ENCODE results near the gene UBP1.
"Not testable (repeated sequence)": the region's sequence is repeated elsewhere in the genome, so short reads cannot be mapped to it uniquely, and the experiment has no call there.

UBP1 gene

GRCh38 chr3:33467786-33468185 is 27.6 kb upstream of the UBP1 start:
- TF ChIP-seq, protein P1, sequence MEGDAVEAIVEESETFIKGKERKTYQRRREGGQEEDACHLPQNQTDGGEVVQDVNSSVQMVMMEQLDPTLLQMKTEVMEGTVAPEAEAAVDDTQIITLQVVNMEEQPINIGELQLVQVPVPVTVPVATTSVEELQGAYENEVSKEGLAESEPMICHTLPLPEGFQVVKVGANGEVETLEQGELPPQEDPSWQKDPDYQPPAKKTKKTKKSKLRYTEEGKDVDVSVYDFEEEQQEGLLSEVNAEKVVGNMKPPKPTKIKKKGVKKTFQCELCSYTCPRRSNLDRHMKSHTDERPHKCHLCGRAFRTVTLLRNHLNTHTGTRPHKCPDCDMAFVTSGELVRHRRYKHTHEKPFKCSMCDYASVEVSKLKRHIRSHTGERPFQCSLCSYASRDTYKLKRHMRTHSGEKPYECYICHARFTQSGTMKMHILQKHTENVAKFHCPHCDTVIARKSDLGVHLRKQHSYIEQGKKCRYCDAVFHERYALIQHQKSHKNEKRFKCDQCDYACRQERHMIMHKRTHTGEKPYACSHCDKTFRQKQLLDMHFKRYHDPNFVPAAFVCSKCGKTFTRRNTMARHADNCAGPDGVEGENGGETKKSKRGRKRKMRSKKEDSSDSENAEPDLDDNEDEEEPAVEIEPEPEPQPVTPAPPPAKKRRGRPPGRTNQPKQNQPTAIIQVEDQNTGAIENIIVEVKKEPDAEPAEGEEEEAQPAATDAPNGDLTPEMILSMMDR (IDR thresholded peaks at IDR 0.05; ENCODE audit: extremely low read depth, insufficient read depth, missing control alignments), result no peak
- in situ Hi-C loops (cut with MboI; ENCODE audit: low pct_unique_long_range_greater_than_20kb, low sequenced_read_pairs, unreplicated experiment), result no loop called here
- no peak for DNase-seq (ENCODE audit: low spot score)

- no peak for DNase-seq (ENCODE audit: low spot score)
- TF ChIP-seq, protein P1 (IDR thresholded peaks at IDR 0.05; ENCODE audit: extremely low read depth, insufficient read depth, missing control alignments), result no peak
- in situ Hi-C loops (cut with MboI; ENCODE audit: low pct_unique_long_range_greater_than_20kb, low sequenced_read_pairs, unreplicated experiment), result no loop called here
Measured at GRCh38 chr3:33461097-33461496, 20.9 kb upstream of the UBP1 start.

- in situ Hi-C loops (cut with MboI; ENCODE audit: low pct_unique_long_range_greater_than_20kb, low sequenced_read_pairs, unreplicated experiment); DNase-seq (ENCODE audit: low spot score): not testable (repeated sequence)
Measured at GRCh38 chr3:33459577-33459976, 19.4 kb upstream of the UBP1 start.

DNA sequence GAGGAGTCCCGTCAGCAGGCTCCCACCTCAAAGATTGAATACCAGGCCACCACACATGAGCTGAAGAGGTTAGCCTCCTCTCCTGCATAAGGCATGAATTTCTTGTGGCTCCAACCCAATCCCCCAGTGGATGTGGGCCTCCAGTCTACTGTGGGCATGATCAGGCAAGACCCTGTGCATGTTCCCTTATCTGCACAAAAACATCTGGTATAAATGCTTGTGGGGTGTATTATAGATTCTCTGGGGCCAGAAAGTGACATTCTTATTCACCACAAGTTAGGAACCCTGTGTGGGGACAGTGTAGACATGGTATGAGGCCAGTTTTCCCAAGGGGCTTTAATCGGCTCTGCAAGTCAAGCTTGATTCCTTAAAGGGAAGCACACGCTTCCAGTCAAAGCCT is 18.2 kb upstream of the UBP1 start:
- in situ Hi-C loops (cut with MboI; ENCODE audit: low pct_unique_long_range_greater_than_20kb, low sequenced_read_pairs, unreplicated experiment), result no loop called here
- TF ChIP-seq, protein P1 (IDR thresholded peaks at IDR 0.05; ENCODE audit: extremely low read depth, insufficient read depth, missing control alignments), result no peak
- DNase-seq (ENCODE audit: low spot score), result no peak

- TF ChIP-seq, protein P1 (IDR thresholded peaks at IDR 0.05; ENCODE audit: extremely low read depth, insufficient read depth, missing control alignments), result no peak
- in situ Hi-C loops (cut with MboI; ENCODE audit: low pct_unique_long_range_greater_than_20kb, low sequenced_read_pairs, unreplicated experiment), result no loop called here
- DNase-seq (ENCODE audit: low spot score), result no peak
Measured at GRCh38 chr3:33456756-33457155, 16.6 kb upstream of the UBP1 start.

DNA sequence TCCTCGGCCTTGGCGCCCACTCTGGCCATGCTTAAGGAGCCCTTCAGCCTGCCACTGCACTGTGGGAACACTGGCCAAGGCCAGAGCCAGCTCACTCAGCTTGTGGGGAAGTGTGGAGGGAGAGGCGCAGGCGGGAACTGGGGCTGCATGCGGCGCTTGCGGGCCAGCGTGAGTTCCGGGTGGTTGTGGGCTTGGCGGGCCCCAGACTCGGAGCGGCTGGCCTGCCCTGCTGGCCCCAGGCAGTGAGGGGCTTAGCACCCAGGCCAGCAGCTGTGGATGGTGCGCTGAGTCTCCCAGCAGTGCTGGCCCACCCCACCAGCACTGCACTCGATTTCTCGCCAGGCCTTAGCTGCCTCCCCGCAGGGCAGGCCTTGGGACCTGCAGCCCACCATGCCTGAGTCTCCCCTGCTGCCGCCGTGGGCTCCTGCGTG is 13.1 kb upstream of the UBP1 start:
- in situ Hi-C loops (cut with MboI; ENCODE audit: low pct_unique_long_range_greater_than_20kb, low sequenced_read_pairs, unreplicated experiment), result no loop called here
- DNase-seq (ENCODE audit: low spot score), result no peak
- TF ChIP-seq, protein P1 (IDR thresholded peaks at IDR 0.05; ENCODE audit: extremely low read depth, insufficient read depth, missing control alignments), result no peak

- DNase-seq (ENCODE audit: low spot score); in situ Hi-C loops (cut with MboI; ENCODE audit: low pct_unique_long_range_greater_than_20kb, low sequenced_read_pairs, unreplicated experiment): not testable (repeated sequence)
Measured at GRCh38 chr3:33451994-33452393, 11.8 kb upstream of the UBP1 start.

DNA sequence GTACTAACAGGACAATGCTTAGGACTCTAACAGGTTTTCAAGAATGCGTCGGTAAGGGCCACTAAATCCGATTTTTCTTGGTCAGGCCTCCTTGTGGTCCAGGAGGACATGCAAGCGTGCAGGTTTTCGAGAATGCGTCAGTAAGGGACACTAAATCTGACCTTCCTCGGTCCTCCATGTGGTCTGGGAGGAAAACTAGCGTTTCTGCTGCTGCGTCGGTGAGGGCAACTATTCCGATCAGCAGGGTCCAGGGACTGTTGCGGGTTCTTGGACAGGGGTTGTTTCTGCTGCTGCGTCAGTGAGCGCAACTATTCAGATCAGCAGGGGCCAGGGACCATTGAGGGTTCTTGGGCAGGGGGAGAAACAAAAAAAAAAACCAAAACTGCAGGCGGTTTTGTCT is 7.8 kb upstream of the UBP1 start:
- no peak for DNase-seq (ENCODE audit: low spot score)
- in situ Hi-C loops (cut with MboI; ENCODE audit: low pct_unique_long_range_greater_than_20kb, low sequenced_read_pairs, unreplicated experiment), result no loop called here

GRCh38 chr3:33447256-33447625 is 7.0 kb upstream of the UBP1 start:
- in situ Hi-C loops (cut with MboI; ENCODE audit: low pct_unique_long_range_greater_than_20kb, low sequenced_read_pairs, unreplicated experiment); DNase-seq (ENCODE audit: low spot score): not testable (repeated sequence)

More for the DNA sequence above, 7.8 kb upstream of the UBP1 start:
- TF ChIP-seq, protein P1 (IDR thresholded peaks at IDR 0.05; ENCODE audit: extremely low read depth, insufficient read depth, missing control alignments), result no peak
